ENCODE results near the gene NLRP11.
"Not testable (repeated sequence)": the region's sequence is repeated elsewhere in the genome, so short reads cannot be mapped to it uniquely, and the experiment has no call there.

The NLRP11 gene

DNA sequence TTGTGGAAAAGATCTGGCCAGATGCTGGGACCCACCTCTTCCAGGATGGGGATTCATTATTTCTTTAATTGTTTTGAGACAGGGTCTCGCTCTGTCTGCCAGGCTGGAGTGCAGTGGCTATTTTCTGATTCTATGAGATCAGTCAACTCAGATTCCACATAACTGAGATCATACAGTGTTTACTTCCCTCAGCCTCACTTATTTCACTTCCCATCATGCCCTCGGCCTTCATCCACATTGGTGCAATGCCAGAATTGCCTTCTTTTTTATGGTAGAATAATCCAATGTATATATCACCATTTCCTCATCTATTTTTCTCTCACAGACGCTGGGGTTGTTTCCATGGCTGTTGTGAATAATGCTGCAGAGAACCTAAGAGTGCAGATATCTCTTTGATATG, 62.2 kb downstream of the NLRP11 start:
- not testable (repeated sequence) for DNase-seq

GRCh38 chr19:55768818-55769217, 63.0 kb downstream of the NLRP11 start, which contains the start of gene RFPL4AL1:
TSS of gene RFPL4AL1 (plus strand) at chr19:55769118. CDS start at chr19:55771805, 2,687 bp downstream.
- not testable (repeated sequence) for DNase-seq

DNA sequence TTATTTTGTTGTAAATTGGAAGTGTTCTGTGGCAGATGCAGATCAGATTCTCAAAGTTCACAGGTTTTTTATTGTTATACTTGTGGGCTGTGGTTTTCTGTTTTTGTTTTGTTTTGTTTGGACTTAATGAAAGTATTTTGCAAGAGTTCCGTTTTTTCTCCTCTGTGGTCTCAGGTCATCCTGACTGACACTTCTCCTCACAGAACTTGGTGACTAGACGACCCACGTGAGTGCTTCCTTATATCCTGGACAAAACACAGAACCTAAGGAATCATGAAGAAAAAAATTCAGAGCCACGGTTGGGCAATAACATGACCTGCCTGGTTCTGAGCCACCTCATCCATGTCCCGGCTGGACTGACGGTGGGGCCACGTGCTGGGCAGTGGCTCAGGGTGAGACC, 65.3 kb downstream of the NLRP11 start:
- no peak for DNase-seq

DNA sequence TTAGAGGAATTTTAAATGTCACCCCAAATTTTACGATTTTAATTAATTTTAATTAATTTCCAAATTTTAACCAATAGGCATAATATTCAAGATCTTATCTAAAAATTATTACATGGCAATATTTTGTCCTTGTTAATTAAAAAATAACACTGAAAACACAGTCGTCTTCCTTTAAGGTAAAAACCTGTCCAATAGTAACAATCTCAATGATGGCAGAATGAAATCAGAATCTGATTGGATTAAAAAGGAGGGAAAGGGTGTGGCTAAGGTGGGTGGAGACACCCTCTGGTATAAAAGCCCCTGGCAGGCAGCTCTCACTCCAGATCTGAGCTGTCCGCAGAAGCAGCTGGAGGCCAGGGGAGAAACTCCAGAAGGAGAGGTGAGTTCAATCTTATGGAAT, 73.0 kb downstream of the NLRP11 start, which contains the start of gene RFPL4A:
RFPL4A (plus strand) TSS at position 301 of the 400 bp plus-strand sequence. CDS start 2,704 bp downstream, outside the sequence.
- not testable (repeated sequence) for DNase-seq

GRCh38 chr19:55756808-55757207, 75.0 kb downstream of the NLRP11 start:
- DNase-seq, result not testable (repeated sequence)

GRCh38 chr19:55753401-55753800, 78.4 kb downstream of the NLRP11 start:
- no peak for DNase-seq

DNA sequence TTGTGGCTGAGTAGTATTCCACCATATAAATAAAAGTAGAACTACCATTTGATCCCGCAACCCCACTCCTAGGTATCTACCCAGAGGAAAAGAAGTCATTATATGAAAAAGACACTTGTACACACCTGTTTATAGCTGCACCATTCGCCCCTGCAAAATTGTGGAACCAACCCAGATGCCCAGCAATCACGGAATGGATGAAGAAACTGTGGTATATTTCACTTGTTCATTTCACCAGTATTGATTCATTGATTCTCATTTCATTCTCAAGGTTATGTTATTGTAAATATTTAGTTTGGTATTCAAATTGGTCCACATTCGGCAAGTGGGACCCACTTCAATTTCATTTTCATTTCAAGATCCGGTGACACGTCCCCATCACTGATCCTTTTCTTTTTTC, 81.1 kb downstream of the NLRP11 start:
- DNase-seq, result no peak

DNA sequence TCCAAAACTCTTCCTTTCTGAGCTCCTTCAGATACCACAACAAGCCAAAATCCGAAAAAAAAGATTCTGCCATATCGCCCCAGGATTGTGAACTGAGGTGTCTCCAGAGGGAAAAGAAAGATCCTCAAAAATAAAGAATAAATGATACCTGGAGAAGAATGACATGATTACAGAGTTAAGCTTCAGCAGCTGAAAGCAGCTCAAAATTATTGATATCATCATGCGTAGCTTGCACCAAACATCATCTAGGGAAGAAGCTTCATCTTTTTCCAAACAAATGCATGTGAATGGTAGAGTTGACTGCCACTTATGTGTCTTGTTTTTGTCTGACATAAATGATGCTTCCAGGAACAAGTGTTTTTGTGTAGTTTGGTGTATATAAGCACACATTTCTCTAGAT, 93.5 kb downstream of the NLRP11 start, which contains the start of gene NLRP9:
NLRP9 (minus strand) TSS at position 101 of the 400 bp plus-strand sequence; CDS start at position 73, 28 bp downstream.
- no peak for DNase-seq
